Measurements from ENCODE around the gene PLPPR4. TPM values are rescaled to one million over a fixed set of nuclear protein-coding genes. Genes with fewer than 3 reads are reported as not detected.
"Not testable (repeated sequence)": the region's sequence is repeated elsewhere in the genome, so short reads cannot be mapped to it uniquely, and the experiment has no call there.

PLPPR4 gene
- total RNA-seq, 1 experiment from 2014 or later: not detected

DNA sequence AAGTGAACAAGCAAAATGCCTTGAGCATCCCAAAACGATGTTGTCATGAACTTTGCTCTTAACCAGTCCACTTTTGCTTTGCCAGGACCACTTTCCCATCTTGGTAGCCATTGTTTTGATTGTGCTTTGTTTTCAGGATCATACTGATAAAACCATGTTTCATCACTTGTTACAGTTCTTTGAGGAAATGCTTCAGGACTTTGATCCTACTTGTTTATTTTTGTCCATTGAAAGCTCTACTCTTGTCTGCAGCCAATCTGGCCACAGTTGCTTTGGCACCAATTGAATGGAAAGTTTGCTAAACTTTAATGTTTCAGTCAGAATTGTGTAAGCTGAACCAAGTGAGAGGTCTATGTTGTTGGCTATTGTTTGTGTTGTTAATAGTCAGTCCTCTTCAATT, 12.8 kb downstream of the PLPPR4 start:
- no peak overlapping the region for H3K27ac ChIP-seq (ENCODE audit: low read length)
- H3K9me3 ChIP-seq (ENCODE audit: low read length): peaks cover 3% of the 10 kb centered on the region; the same call in 1 of the 2 replicates
- H3K9ac ChIP-seq (ENCODE audit: low read length): no peak overlapping the region
- H3K27me3 ChIP-seq (ENCODE audit: low read length): no peaks in the 10 kb centered on the region
- no peaks in the 10 kb centered on the region for H3K79me2 ChIP-seq (ENCODE audit: low read length)
- H4K20me1 ChIP-seq (ENCODE audit: insufficient read depth, low read depth, low read length): no peaks in the 10 kb centered on the region
- H3K36me3 ChIP-seq (ENCODE audit: insufficient read depth, low read length): no peaks in the 10 kb centered on the region
- DNase-seq: no peak
- H3K4me3 ChIP-seq (ENCODE audit: low read length): no peak overlapping the region
- no peak overlapping the region for H3K4me2 ChIP-seq (ENCODE audit: low read depth, low read length, poor library complexity, severe bottlenecking)
- no peaks in the 10 kb centered on the region for H3K9me2 ChIP-seq (replicated peaks; ENCODE audit: insufficient read depth, low read length)
- H2AFZ ChIP-seq (ENCODE audit: low read length): no peak overlapping the region
- H3K4me1 ChIP-seq (ENCODE audit: low read length): no peaks in the 10 kb centered on the region

- H3K9ac ChIP-seq (ENCODE audit: low read length): no peak overlapping the region
- no peaks in the 10 kb centered on the region for H3K36me3 ChIP-seq (ENCODE audit: insufficient read depth, low read length)
- no peaks in the 10 kb centered on the region for H3K27me3 ChIP-seq (ENCODE audit: low read length)
- DNase-seq: no peak
- H3K9me2 ChIP-seq (replicated peaks; ENCODE audit: insufficient read depth, low read length): no peaks in the 10 kb centered on the region
- no peak overlapping the region for H3K27ac ChIP-seq (ENCODE audit: low read length)
- H4K20me1 ChIP-seq (ENCODE audit: insufficient read depth, low read depth, low read length): no peaks in the 10 kb centered on the region
- no peaks in the 10 kb centered on the region for H3K9me3 ChIP-seq (ENCODE audit: low read length)
- no peak overlapping the region for H2AFZ ChIP-seq (ENCODE audit: low read length)
- no peaks in the 10 kb centered on the region for H3K4me1 ChIP-seq (ENCODE audit: low read length)
- H3K79me2 ChIP-seq (ENCODE audit: low read length): no peaks in the 10 kb centered on the region
- H3K4me3 ChIP-seq (ENCODE audit: low read length): no peak overlapping the region
- no peak overlapping the region for H3K4me2 ChIP-seq (ENCODE audit: low read depth, low read length, poor library complexity, severe bottlenecking)
Measured at GRCh38 chr1:99279525-99279924, 15.2 kb downstream of the PLPPR4 start.

DNA sequence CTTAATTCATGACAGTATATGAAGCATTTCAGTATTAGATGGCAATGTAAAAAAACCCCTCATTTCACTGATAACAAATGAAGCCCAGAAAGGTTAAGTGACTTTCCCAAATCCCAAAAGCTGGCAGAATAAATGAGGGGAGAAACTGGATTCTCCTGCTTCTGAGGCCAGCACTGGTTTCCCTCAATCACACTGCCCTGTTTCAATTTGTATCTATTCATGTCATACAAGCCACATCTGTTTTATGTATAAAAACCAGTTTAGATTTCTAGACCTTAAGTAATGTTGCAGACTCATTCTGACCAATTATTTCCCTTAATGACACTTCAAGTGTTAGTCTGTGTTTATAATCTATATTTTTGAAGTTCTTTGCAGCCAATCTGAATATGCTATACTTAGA, 16.8 kb downstream of the PLPPR4 start:
- Histone ChIP-seq H2AFZ (ENCODE audit: low read length) (no peak overlapping the region), H3K9me3 (ENCODE audit: low read length) (no peaks in the 10 kb centered on the region), H3K9me2 (replicated peaks; ENCODE audit: insufficient read depth, low read length) (no peaks in the 10 kb centered on the region), H3K4me2 (ENCODE audit: low read depth, low read length, poor library complexity, severe bottlenecking) (no peak overlapping the region), H4K20me1 (ENCODE audit: insufficient read depth, low read depth, low read length) (no peaks in the 10 kb centered on the region), H3K27me3 (ENCODE audit: low read length) (no peaks in the 10 kb centered on the region), H3K79me2 (ENCODE audit: low read length) (no peaks in the 10 kb centered on the region), H3K4me3 (ENCODE audit: low read length) (no peak overlapping the region), H3K27ac (ENCODE audit: low read length) (no peak overlapping the region), H3K4me1 (ENCODE audit: low read length) (no peaks in the 10 kb centered on the region), H3K9ac (ENCODE audit: low read length) (no peak overlapping the region), H3K36me3 (ENCODE audit: insufficient read depth, low read length) (no peaks in the 10 kb centered on the region)
- no peak for DNase-seq

- no peaks in the 10 kb centered on the region for H3K79me2 ChIP-seq (ENCODE audit: low read length)
- H3K9me3 ChIP-seq (ENCODE audit: low read length): no peaks in the 10 kb centered on the region
- no peaks in the 10 kb centered on the region for H4K20me1 ChIP-seq (ENCODE audit: insufficient read depth, low read depth, low read length)
- no peaks in the 10 kb centered on the region for H3K9me2 ChIP-seq (replicated peaks; ENCODE audit: insufficient read depth, low read length)
- H3K9ac ChIP-seq (ENCODE audit: low read length): no peak overlapping the region
- H2AFZ ChIP-seq (ENCODE audit: low read length): no peak overlapping the region
- no peaks in the 10 kb centered on the region for H3K4me1 ChIP-seq (ENCODE audit: low read length)
- no peaks in the 10 kb centered on the region for H3K36me3 ChIP-seq (ENCODE audit: insufficient read depth, low read length)
- no peak overlapping the region for H3K4me2 ChIP-seq (ENCODE audit: low read depth, low read length, poor library complexity, severe bottlenecking)
- no peak for DNase-seq
- no peaks in the 10 kb centered on the region for H3K27me3 ChIP-seq (ENCODE audit: low read length)
- no peak overlapping the region for H3K27ac ChIP-seq (ENCODE audit: low read length)
- H3K4me3 ChIP-seq (ENCODE audit: low read length): no peak overlapping the region
Measured at GRCh38 chr1:99282536-99282935, 18.2 kb downstream of the PLPPR4 start.

DNA sequence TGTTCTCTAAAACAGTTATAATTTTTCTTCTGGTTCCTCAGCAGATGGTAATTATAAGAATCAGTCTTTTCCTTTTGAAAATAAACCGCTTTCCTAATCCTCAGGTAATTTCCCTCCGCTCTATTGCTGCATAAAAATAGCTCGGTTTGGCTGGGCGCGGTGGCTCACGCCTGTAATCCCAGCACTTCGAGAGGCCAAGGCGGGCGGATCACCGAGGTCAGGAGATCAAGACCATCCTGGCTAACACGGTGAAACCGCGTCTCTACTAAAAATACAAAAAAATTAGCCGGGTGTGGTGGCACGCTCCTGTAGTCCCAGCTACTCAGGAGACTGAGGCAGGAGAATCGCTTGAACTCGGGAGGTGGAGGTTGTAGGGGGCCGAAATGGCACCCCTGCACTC, 19.2 kb downstream of the PLPPR4 start:
- DNase-seq; H3K4me3 ChIP-seq (ENCODE audit: low read length); H3K9me2 ChIP-seq (replicated peaks; ENCODE audit: insufficient read depth, low read length); H3K36me3 ChIP-seq (ENCODE audit: insufficient read depth, low read length); H3K4me1 ChIP-seq (ENCODE audit: low read length); H3K4me2 ChIP-seq (ENCODE audit: low read depth, low read length, poor library complexity, severe bottlenecking); H2AFZ ChIP-seq (ENCODE audit: low read length); H3K27me3 ChIP-seq (ENCODE audit: low read length); H3K9ac ChIP-seq (ENCODE audit: low read length); H3K9me3 ChIP-seq (ENCODE audit: low read length); H3K79me2 ChIP-seq (ENCODE audit: low read length); H4K20me1 ChIP-seq (ENCODE audit: insufficient read depth, low read depth, low read length); H3K27ac ChIP-seq (ENCODE audit: low read length): not testable (repeated sequence)

- Histone ChIP-seq H4K20me1 (ENCODE audit: insufficient read depth, low read depth, low read length) (no peaks in the 10 kb centered on the region), H2AFZ (ENCODE audit: low read length) (no peak overlapping the region), H3K9me2 (replicated peaks; ENCODE audit: insufficient read depth, low read length) (no peaks in the 10 kb centered on the region), H3K9ac (ENCODE audit: low read length) (no peak overlapping the region), H3K9me3 (ENCODE audit: low read length) (no peaks in the 10 kb centered on the region), H3K79me2 (ENCODE audit: low read length) (no peaks in the 10 kb centered on the region), H3K27ac (ENCODE audit: low read length) (no peak overlapping the region), H3K4me3 (ENCODE audit: low read length) (no peak overlapping the region), H3K4me1 (ENCODE audit: low read length) (no peaks in the 10 kb centered on the region), H3K36me3 (ENCODE audit: insufficient read depth, low read length) (no peaks in the 10 kb centered on the region), H3K4me2 (ENCODE audit: low read depth, low read length, poor library complexity, severe bottlenecking) (no peak overlapping the region), H3K27me3 (ENCODE audit: low read length) (no peaks in the 10 kb centered on the region)
- DNase-seq: no peak
Measured at GRCh38 chr1:99292886-99293285, 28.6 kb downstream of the PLPPR4 start.

GRCh38 chr1:99297923-99298322, 33.6 kb downstream of the PLPPR4 start:
- Histone ChIP-seq H4K20me1 (ENCODE audit: insufficient read depth, low read depth, low read length) (no peaks in the 10 kb centered on the region), H3K9me3 (ENCODE audit: low read length) (no peaks in the 10 kb centered on the region), H3K27ac (ENCODE audit: low read length) (no peak overlapping the region), H3K9ac (ENCODE audit: low read length) (no peak overlapping the region), H2AFZ (ENCODE audit: low read length) (no peak overlapping the region), H3K9me2 (replicated peaks; ENCODE audit: insufficient read depth, low read length) (no peaks in the 10 kb centered on the region), H3K4me3 (ENCODE audit: low read length) (no peak overlapping the region), H3K27me3 (ENCODE audit: low read length) (no peaks in the 10 kb centered on the region), H3K4me2 (ENCODE audit: low read depth, low read length, poor library complexity, severe bottlenecking) (no peak overlapping the region), H3K4me1 (ENCODE audit: low read length) (no peaks in the 10 kb centered on the region), H3K36me3 (ENCODE audit: insufficient read depth, low read length) (no peaks in the 10 kb centered on the region), H3K79me2 (ENCODE audit: low read length) (no peaks in the 10 kb centered on the region)
- DNase-seq: no peak

- H3K9ac ChIP-seq (ENCODE audit: low read length): no peak overlapping the region
- no peaks in the 10 kb centered on the region for H3K36me3 ChIP-seq (ENCODE audit: insufficient read depth, low read length)
- H3K79me2 ChIP-seq (ENCODE audit: low read length): no peaks in the 10 kb centered on the region
- no peak for DNase-seq
- H3K27me3 ChIP-seq (ENCODE audit: low read length): no peaks in the 10 kb centered on the region
- H4K20me1 ChIP-seq (ENCODE audit: insufficient read depth, low read depth, low read length): no peaks in the 10 kb centered on the region
- no peaks in the 10 kb centered on the region for H3K9me2 ChIP-seq (replicated peaks; ENCODE audit: insufficient read depth, low read length)
- H3K4me3 ChIP-seq (ENCODE audit: low read length): no peak overlapping the region
- H2AFZ ChIP-seq (ENCODE audit: low read length): no peak overlapping the region
- H3K4me2 ChIP-seq (ENCODE audit: low read depth, low read length, poor library complexity, severe bottlenecking): no peak overlapping the region
- no peaks in the 10 kb centered on the region for H3K4me1 ChIP-seq (ENCODE audit: low read length)
- no peaks in the 10 kb centered on the region for H3K9me3 ChIP-seq (ENCODE audit: low read length)
- no peak overlapping the region for H3K27ac ChIP-seq (ENCODE audit: low read length)
Measured at GRCh38 chr1:99304725-99305282, 40.5 kb downstream of the PLPPR4 start.

- DNase-seq: no peak
- no peaks in the 10 kb centered on the region for H4K20me1 ChIP-seq (ENCODE audit: insufficient read depth, low read depth, low read length)
- no peak overlapping the region for H3K9ac ChIP-seq (ENCODE audit: low read length)
- H3K27ac ChIP-seq (ENCODE audit: low read length): no peak overlapping the region
- no peaks in the 10 kb centered on the region for H3K79me2 ChIP-seq (ENCODE audit: low read length)
- H3K36me3 ChIP-seq (ENCODE audit: insufficient read depth, low read length): no peaks in the 10 kb centered on the region
- no peaks in the 10 kb centered on the region for H3K4me1 ChIP-seq (ENCODE audit: low read length)
- no peaks in the 10 kb centered on the region for H3K9me3 ChIP-seq (ENCODE audit: low read length)
- no peak overlapping the region for H3K4me2 ChIP-seq (ENCODE audit: low read depth, low read length, poor library complexity, severe bottlenecking)
- H3K27me3 ChIP-seq (ENCODE audit: low read length): no peaks in the 10 kb centered on the region
- H2AFZ ChIP-seq (ENCODE audit: low read length): no peak overlapping the region
- no peaks in the 10 kb centered on the region for H3K9me2 ChIP-seq (replicated peaks; ENCODE audit: insufficient read depth, low read length)
- H3K4me3 ChIP-seq (ENCODE audit: low read length): no peak overlapping the region
Measured at GRCh38 chr1:99305626-99306025, 41.3 kb downstream of the PLPPR4 start.

Data from Karpas-422 (cell line).